GM23338 (cell line): ENCODE data around the gene VPS50. TPM values are rescaled to one million over a fixed set of nuclear protein-coding genes. Genes with fewer than 3 reads are reported as not detected.

ENCODE experiments used
- ATAC-seq: fragments of 200-7000 bp; cut with Tn5 transposase; 3 replicates; pipeline ENCODE4 v1.9.1; 2020
- DNase-seq: peaks from one replicate; pipeline ENCODE4 v3.0.0-alpha.2; 2015; ENCODE audit warnings: low spot score
- H2AFZ ChIP-seq: fragments of 200-600 bp; sonication (generic); 2 replicates; pipeline ENCODE4 v1.8.0; 2016; ENCODE audit warnings: antibody characterized with exemption, mild to moderate bottlenecking, moderate library complexity
- H3F3A ChIP-seq: fragments of 200-600 bp; sonication (generic); replicated peaks from 2 replicates; pipeline ENCODE4 v1.8.0; 2017; ENCODE audit warnings: antibody characterized with exemption, mixed run types, low read depth
- H3K27ac ChIP-seq: fragments of 200-600 bp; sonication (generic); 2 replicates; pipeline ENCODE4 v1.6.1; 2016; ENCODE audit warnings: low read depth
- H3K27me3 ChIP-seq: fragments of 200-600 bp; sonication (generic); 2 replicates; pipeline ENCODE4 v1.8.0; 2016; ENCODE audit warnings: mild to moderate bottlenecking, mixed run types, moderate library complexity; ENCODE audit not compliant: insufficient read depth
- H3K36me3 ChIP-seq: fragments of 200-600 bp; sonication (generic); 2 replicates; pipeline ENCODE4 v1.8.0; 2016; ENCODE audit warnings: mild to moderate bottlenecking; ENCODE audit not compliant: insufficient read depth
- H3K4me1 ChIP-seq: fragments of 200-600 bp; sonication (generic); 2 replicates; pipeline ENCODE4 v1.8.0; 2016; ENCODE audit warnings: mild to moderate bottlenecking, moderate library complexity; ENCODE audit not compliant: insufficient read depth
- H3K4me2 ChIP-seq: fragments of 200-600 bp; sonication (generic); 2 replicates; pipeline ENCODE4 v1.7.1; 2017; ENCODE audit warnings: mixed run types
- H3K4me3 ChIP-seq: fragments of 200-600 bp; sonication (generic); 2 replicates; pipeline ENCODE4 v1.6.1; 2016; ENCODE audit warnings: mixed run types
- H3K79me2 ChIP-seq: fragments of 200-600 bp; sonication (generic); replicated peaks from 2 replicates; pipeline ENCODE4 v1.8.0; 2017; ENCODE audit warnings: mild to moderate bottlenecking; ENCODE audit not compliant: insufficient read depth
- H3K9me2 ChIP-seq: fragments of 200-600 bp; sonication (generic); 2 replicates; pipeline ENCODE4 v1.8.0; 2017; ENCODE audit not compliant: insufficient read depth
- H4K20me1 ChIP-seq: fragments of 200-600 bp; sonication (generic); replicated peaks from 2 replicates; pipeline ENCODE4 v1.8.0; 2017; ENCODE audit warnings: mild to moderate bottlenecking; ENCODE audit not compliant: insufficient read depth
- H3K27ac Mint-ChIP-seq: 2 replicates; pipeline ENCODE4 v1.8.0; 2020; ENCODE audit warnings: inconsistent platforms, mild to moderate bottlenecking, moderate library complexity, mixed read lengths
- H3K27me3 Mint-ChIP-seq: 3 replicates; pipeline ENCODE4 v1.8.0; 2022; ENCODE audit warnings: low read depth, mild to moderate bottlenecking, moderate library complexity, mixed read lengths, inconsistent platforms; ENCODE audit not compliant: insufficient read depth, poor library complexity
- H3K36me3 Mint-ChIP-seq: 3 replicates; pipeline ENCODE4 v1.8.0; 2021; ENCODE audit warnings: low read depth, mild to moderate bottlenecking, inconsistent platforms, moderate library complexity, mixed read lengths
- H3K4me1 Mint-ChIP-seq: 3 replicates; pipeline ENCODE4 v1.8.0; 2020; ENCODE audit warnings: mild to moderate bottlenecking, inconsistent platforms, mixed read lengths
- H3K4me3 Mint-ChIP-seq: 3 replicates; pipeline ENCODE4 v1.8.0; 2021; ENCODE audit warnings: moderate library complexity, mild to moderate bottlenecking, inconsistent platforms, mixed read lengths
- H3K9me3 Mint-ChIP-seq: 3 replicates; pipeline ENCODE4 v1.8.0; 2020; ENCODE audit warnings: moderate library complexity, mild to moderate bottlenecking, inconsistent platforms, mixed read lengths
- EZH2phosphoT487 ChIP-seq: fragments of 200-600 bp; sonication (generic); IDR thresholded peaks from one replicate; pipeline ENCODE4 v1.8.1; 2018; ENCODE audit warnings: antibody characterized with exemption; ENCODE audit not compliant: unreplicated experiment
- polyA plus RNA-seq: library from polyadenylated mRNA; unstranded; fragments of >200 nt; fragmentation: Nextera tagmentation; extraction: Ambion mirVana; gene quantifications from 2 replicates; pipeline ENCODE4 v1.2.1, GENCODE V29; 2016
- total RNA-seq: library from RNA; depleted of rRNA; stranded (reverse); fragments of >200 nt; shearing (Covaris generic); gene quantifications from 2 replicates; pipeline ENCODE4 v1.2.3, GENCODE V29; 2014
- TF ChIP-seq, protein P1 (sequence below): fragments of 250-450 bp; sonication (Bioruptor Pico); IDR thresholded peaks from 2 replicates; pipeline ENCODE4 v1.5.0; 2020; ENCODE audit warnings: mild to moderate bottlenecking, moderate library complexity
- TF ChIP-seq, protein P2 (sequence below): IDR thresholded peaks from one replicate; pipeline ENCODE4 v1.6.1; 2018; ENCODE audit warnings: antibody characterized with exemption; ENCODE audit not compliant: unreplicated experiment
- TF ChIP-seq, protein P3 (sequence below), 2 experiments: fragments of 200-600 bp in 1 of 2; sonication (generic) in 1 of 2; conservative IDR thresholded peaks; 2 replicates each; pipeline versions ENCODE4 v1.5.1 to v1.6.1; 2016 to 2017; ENCODE audit warnings: antibody characterized with exemption in 2 of 2, low read depth in 2 of 2, mild to moderate bottlenecking in 2 of 2, moderate library complexity in 1 of 2

VPS50 gene
- total and polyA plus RNA-seq, 2 experiments from 2014 or later, result 4.3 to 12.3 TPM

GRCh38 chr7:93375603-93376002 is 143.4 kb downstream of the VPS50 start:
- Histone ChIP-seq H3K36me3 (no peaks in the 10 kb centered on the region), H3K4me3 (no peak overlapping the region), H3K9me2 (no peaks in the 10 kb centered on the region), H3F3A (no peaks in the 10 kb centered on the region), H3K27me3 (no peaks in the 10 kb centered on the region), H3K4me2 (no peak overlapping the region), H3K4me1 (no peaks in the 10 kb centered on the region), H2AFZ (no peak overlapping the region), H4K20me1 (no peaks in the 10 kb centered on the region), H3K79me2 (no peaks in the 10 kb centered on the region), H3K27ac (no peak overlapping the region)
- DNase-seq (no peak), ATAC-seq (no peak)
- H3K27ac Mint-ChIP-seq, result no peak overlapping the region
- H3K4me1 Mint-ChIP-seq, result peaks cover 5% of the 10 kb centered on the region
- TF ChIP-seq, protein P1, sequence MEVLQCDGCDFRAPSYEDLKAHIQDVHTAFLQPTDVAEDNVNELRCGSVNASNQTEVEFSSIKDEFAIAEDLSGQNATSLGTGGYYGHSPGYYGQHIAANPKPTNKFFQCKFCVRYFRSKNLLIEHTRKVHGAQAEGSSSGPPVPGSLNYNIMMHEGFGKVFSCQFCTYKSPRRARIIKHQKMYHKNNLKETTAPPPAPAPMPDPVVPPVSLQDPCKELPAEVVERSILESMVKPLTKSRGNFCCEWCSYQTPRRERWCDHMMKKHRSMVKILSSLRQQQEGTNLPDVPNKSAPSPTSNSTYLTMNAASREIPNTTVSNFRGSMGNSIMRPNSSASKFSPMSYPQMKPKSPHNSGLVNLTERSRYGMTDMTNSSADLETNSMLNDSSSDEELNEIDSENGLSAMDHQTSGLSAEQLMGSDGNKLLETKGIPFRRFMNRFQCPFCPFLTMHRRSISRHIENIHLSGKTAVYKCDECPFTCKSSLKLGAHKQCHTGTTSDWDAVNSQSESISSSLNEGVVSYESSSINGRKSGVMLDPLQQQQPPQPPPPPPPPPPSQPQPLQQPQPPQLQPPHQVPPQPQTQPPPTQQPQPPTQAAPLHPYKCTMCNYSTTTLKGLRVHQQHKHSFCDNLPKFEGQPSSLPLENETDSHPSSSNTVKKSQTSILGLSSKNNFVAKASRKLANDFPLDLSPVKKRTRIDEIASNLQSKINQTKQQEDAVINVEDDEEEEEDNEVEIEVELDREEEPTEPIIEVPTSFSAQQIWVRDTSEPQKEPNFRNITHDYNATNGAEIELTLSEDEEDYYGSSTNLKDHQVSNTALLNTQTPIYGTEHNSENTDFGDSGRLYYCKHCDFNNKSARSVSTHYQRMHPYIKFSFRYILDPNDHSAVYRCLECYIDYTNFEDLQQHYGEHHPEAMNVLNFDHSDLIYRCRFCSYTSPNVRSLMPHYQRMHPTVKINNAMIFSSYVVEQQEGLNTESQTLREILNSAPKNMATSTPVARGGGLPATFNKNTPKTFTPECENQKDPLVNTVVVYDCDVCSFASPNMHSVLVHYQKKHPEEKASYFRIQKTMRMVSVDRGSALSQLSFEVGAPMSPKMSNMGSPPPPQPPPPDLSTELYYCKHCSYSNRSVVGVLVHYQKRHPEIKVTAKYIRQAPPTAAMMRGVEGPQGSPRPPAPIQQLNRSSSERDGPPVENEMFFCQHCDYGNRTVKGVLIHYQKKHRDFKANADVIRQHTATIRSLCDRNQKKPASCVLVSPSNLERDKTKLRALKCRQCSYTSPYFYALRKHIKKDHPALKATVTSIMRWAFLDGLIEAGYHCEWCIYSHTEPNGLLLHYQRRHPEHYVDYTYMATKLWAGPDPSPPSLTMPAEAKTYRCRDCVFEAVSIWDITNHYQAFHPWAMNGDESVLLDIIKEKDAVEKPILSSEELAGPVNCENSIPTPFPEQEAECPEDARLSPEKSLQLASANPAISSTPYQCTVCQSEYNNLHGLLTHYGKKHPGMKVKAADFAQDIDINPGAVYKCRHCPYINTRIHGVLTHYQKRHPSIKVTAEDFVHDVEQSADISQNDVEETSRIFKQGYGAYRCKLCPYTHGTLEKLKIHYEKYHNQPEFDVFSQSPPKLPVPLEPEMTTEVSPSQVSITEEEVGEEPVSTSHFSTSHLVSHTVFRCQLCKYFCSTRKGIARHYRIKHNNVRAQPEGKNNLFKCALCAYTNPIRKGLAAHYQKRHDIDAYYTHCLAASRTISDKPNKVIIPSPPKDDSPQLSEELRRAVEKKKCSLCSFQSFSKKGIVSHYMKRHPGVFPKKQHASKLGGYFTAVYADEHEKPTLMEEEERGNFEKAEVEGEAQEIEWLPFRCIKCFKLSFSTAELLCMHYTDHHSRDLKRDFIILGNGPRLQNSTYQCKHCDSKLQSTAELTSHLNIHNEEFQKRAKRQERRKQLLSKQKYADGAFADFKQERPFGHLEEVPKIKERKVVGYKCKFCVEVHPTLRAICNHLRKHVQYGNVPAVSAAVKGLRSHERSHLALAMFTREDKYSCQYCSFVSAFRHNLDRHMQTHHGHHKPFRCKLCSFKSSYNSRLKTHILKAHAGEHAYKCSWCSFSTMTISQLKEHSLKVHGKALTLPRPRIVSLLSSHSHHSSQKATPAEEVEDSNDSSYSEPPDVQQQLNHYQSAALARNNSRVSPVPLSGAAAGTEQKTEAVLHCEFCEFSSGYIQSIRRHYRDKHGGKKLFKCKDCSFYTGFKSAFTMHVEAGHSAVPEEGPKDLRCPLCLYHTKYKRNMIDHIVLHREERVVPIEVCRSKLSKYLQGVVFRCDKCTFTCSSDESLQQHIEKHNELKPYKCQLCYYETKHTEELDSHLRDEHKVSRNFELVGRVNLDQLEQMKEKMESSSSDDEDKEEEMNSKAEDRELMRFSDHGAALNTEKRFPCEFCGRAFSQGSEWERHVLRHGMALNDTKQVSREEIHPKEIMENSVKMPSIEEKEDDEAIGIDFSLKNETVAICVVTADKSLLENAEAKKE (CRISPR knock-in tag), result no peak
- TF ChIP-seq, protein P2, sequence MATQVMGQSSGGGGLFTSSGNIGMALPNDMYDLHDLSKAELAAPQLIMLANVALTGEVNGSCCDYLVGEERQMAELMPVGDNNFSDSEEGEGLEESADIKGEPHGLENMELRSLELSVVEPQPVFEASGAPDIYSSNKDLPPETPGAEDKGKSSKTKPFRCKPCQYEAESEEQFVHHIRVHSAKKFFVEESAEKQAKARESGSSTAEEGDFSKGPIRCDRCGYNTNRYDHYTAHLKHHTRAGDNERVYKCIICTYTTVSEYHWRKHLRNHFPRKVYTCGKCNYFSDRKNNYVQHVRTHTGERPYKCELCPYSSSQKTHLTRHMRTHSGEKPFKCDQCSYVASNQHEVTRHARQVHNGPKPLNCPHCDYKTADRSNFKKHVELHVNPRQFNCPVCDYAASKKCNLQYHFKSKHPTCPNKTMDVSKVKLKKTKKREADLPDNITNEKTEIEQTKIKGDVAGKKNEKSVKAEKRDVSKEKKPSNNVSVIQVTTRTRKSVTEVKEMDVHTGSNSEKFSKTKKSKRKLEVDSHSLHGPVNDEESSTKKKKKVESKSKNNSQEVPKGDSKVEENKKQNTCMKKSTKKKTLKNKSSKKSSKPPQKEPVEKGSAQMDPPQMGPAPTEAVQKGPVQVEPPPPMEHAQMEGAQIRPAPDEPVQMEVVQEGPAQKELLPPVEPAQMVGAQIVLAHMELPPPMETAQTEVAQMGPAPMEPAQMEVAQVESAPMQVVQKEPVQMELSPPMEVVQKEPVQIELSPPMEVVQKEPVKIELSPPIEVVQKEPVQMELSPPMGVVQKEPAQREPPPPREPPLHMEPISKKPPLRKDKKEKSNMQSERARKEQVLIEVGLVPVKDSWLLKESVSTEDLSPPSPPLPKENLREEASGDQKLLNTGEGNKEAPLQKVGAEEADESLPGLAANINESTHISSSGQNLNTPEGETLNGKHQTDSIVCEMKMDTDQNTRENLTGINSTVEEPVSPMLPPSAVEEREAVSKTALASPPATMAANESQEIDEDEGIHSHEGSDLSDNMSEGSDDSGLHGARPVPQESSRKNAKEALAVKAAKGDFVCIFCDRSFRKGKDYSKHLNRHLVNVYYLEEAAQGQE, result no peak
- TF ChIP-seq, protein P3, sequence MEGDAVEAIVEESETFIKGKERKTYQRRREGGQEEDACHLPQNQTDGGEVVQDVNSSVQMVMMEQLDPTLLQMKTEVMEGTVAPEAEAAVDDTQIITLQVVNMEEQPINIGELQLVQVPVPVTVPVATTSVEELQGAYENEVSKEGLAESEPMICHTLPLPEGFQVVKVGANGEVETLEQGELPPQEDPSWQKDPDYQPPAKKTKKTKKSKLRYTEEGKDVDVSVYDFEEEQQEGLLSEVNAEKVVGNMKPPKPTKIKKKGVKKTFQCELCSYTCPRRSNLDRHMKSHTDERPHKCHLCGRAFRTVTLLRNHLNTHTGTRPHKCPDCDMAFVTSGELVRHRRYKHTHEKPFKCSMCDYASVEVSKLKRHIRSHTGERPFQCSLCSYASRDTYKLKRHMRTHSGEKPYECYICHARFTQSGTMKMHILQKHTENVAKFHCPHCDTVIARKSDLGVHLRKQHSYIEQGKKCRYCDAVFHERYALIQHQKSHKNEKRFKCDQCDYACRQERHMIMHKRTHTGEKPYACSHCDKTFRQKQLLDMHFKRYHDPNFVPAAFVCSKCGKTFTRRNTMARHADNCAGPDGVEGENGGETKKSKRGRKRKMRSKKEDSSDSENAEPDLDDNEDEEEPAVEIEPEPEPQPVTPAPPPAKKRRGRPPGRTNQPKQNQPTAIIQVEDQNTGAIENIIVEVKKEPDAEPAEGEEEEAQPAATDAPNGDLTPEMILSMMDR (conservative IDR thresholded peaks at IDR 0.05; ENCODE audit: low read depth in 2 of 2), result no peak
- no peak for TF ChIP-seq EZH2phosphoT487
- peaks cover 3% of the 10 kb centered on the region; the same call in 1 of the 3 replicates for H3K9me3 Mint-ChIP-seq
- H3K36me3 Mint-ChIP-seq, result no peaks in the 10 kb centered on the region; the same call in 2 of the 3 replicates
- no peak overlapping the region for H3K4me3 Mint-ChIP-seq
- H3K27me3 Mint-ChIP-seq, result no peaks in the 10 kb centered on the region
